IPS-18c (cell line): ENCODE data around the gene FNDC11.
"Not testable (repeated sequence)": the region's sequence is repeated elsewhere in the genome, so short reads cannot be mapped to it uniquely, and the experiment has no call there.

ENCODE experiments used
- H3K4me3 ChIP-seq: 2 replicates; pipeline ENCODE4 v1.7.0; 2013; ENCODE audit warnings: low read depth, mild to moderate bottlenecking, low read length, moderate library complexity; ENCODE audit not compliant: insufficient read depth
- H3K9me3 ChIP-seq: one replicate; pipeline ENCODE4 v1.6.1; 2013; ENCODE audit warnings: mild to moderate bottlenecking, low read length, moderate library complexity; ENCODE audit not compliant: control insufficient read depth, insufficient read depth

Gene FNDC11

GRCh38 chr20:63559485-63560332 lies 5.8 kb downstream of the FNDC11 start:
- not testable (repeated sequence) for H3K4me3 ChIP-seq, H3K9me3 ChIP-seq

GRCh38 chr20:63560333-63560805 lies 6.4 kb downstream of the FNDC11 start:
- no peaks in the 10 kb centered on the region for H3K9me3 ChIP-seq

GRCh38 chr20:63560856-63561609 lies 7.1 kb downstream of the FNDC11 start:
- Histone ChIP-seq H3K4me3 (no peak overlapping the region), H3K9me3 (no peaks in the 10 kb centered on the region)

More at GRCh38 chr20:63560333-63560805, 6.4 kb downstream of the FNDC11 start:
- no peak overlapping the region for H3K4me3 ChIP-seq

- H3K9me3 ChIP-seq = no peaks in the 10 kb centered on the region
- no peak overlapping the region for H3K4me3 ChIP-seq
Observed at GRCh38 chr20:63561624-63562396, 7.9 kb downstream of the FNDC11 start.

- Histone ChIP-seq H3K4me3 (no peak overlapping the region), H3K9me3 (no peaks in the 10 kb centered on the region)
Observed at GRCh38 chr20:63562461-63563224, 8.7 kb downstream of the FNDC11 start.

GRCh38 chr20:63563225-63563935 lies 9.4 kb downstream of the FNDC11 start:
- Histone ChIP-seq H3K4me3 (no peak overlapping the region), H3K9me3 (no peaks in the 10 kb centered on the region)

GRCh38 chr20:63564036-63564810 lies 10.3 kb downstream of the FNDC11 start:
- no peak overlapping the region for H3K4me3 ChIP-seq
- no peaks in the 10 kb centered on the region for H3K9me3 ChIP-seq

GRCh38 chr20:63565021-63565698 lies 11.2 kb downstream of the FNDC11 start:
- H3K9me3 ChIP-seq = no peaks in the 10 kb centered on the region
- H3K4me3 ChIP-seq = no peak overlapping the region

- no peaks in the 10 kb centered on the region for H3K9me3 ChIP-seq
- no peak overlapping the region for H3K4me3 ChIP-seq
Observed at GRCh38 chr20:63565699-63566335, 11.9 kb downstream of the FNDC11 start.

GRCh38 chr20:63566395-63567135 lies 12.6 kb downstream of the FNDC11 start:
- H3K9me3 ChIP-seq = no peaks in the 10 kb centered on the region

GRCh38 chr20:63567136-63567385 lies 13.1 kb downstream of the FNDC11 start:
- no peaks in the 10 kb centered on the region for H3K9me3 ChIP-seq
- no peak overlapping the region for H3K4me3 ChIP-seq

More at GRCh38 chr20:63566395-63567135, 12.6 kb downstream of the FNDC11 start:
- H3K4me3 ChIP-seq = no peak overlapping the region

GRCh38 chr20:63567386-63568169 lies 13.6 kb downstream of the FNDC11 start:
- Histone ChIP-seq H3K4me3 (no peak overlapping the region), H3K9me3 (no peaks in the 10 kb centered on the region)

GRCh38 chr20:63568170-63568981 lies 14.4 kb downstream of the FNDC11 start:
- Histone ChIP-seq H3K9me3 (no peaks in the 10 kb centered on the region), H3K4me3 (no peak overlapping the region)
